HepG2 (cell line): ENCODE data around the gene COMMD7. TPM values are rescaled to one million over a fixed set of nuclear protein-coding genes. Genes with fewer than 3 reads are reported as not detected.

ENCODE experiments used
- HOXA5 ChIP-seq: sonication (generic); formaldehyde crosslinking; IDR thresholded peaks from 2 replicates; pipeline ENCODE4 v1.4.0; 2020; ENCODE audit warnings: missing genetic modification reagents
- MIER2 ChIP-seq: IDR thresholded peaks from 2 replicates; pipeline ENCODE4 v1.6.1; 2016; ENCODE audit warnings: missing biosample characterization, missing genetic modification reagents
- MTERF4 ChIP-seq: sonication (generic); formaldehyde crosslinking; IDR thresholded peaks from 2 replicates; pipeline ENCODE4 v1.8.0; 2023; ENCODE audit warnings: mild to moderate bottlenecking, missing genetic modification reagents
- MTF2 ChIP-seq: sonication (generic); formaldehyde crosslinking; IDR thresholded peaks from 2 replicates; pipeline ENCODE4 v1.5.0; 2020; ENCODE audit warnings: missing genetic modification reagents, borderline replicate concordance
- MYNN ChIP-seq: sonication (generic); formaldehyde crosslinking; IDR thresholded peaks from 2 replicates; pipeline ENCODE4 v1.4.0; 2020; ENCODE audit warnings: mild to moderate bottlenecking, low read depth, missing genetic modification reagents
- PAX8 ChIP-seq: sonication (generic); formaldehyde crosslinking; IDR thresholded peaks from 2 replicates; pipeline ENCODE4 v1.8.0; 2022; ENCODE audit warnings: mild to moderate bottlenecking, missing genetic modification reagents, borderline replicate concordance
- PRPF4 ChIP-seq: fragments of 200-400 bp; formaldehyde crosslinking; IDR thresholded peaks from 2 replicates; pipeline ENCODE4 v1.6.1; 2016; ENCODE audit warnings: low read length, low read depth; ENCODE audit not compliant: poor library complexity, severe bottlenecking
- REPIN1 ChIP-seq: sonication (generic); formaldehyde crosslinking; IDR thresholded peaks from 2 replicates; pipeline ENCODE4 v1.8.0; 2022; ENCODE audit warnings: missing genetic modification reagents, low read depth, mild to moderate bottlenecking, borderline replicate concordance
- SOX6 ChIP-seq, 2 experiments: fragments of 450-650 bp in 1 of 2; sonication (generic) in 1 of 2; formaldehyde crosslinking in 1 of 2; IDR thresholded peaks; 2 replicates each; pipeline versions ENCODE4 v1.4.0 to v1.6.1; 2017 to 2020; ENCODE audit warnings: antibody characterized with exemption in 1 of 2, mild to moderate bottlenecking in 1 of 2, missing genetic modification reagents in 1 of 2
- TCF7 ChIP-seq: sonication (generic); IDR thresholded peaks from 2 replicates; pipeline ENCODE4 v1.6.1; 2016; ENCODE audit warnings: antibody characterized with exemption, low read depth
- TFDP2 ChIP-seq: sonication (generic); formaldehyde crosslinking; IDR thresholded peaks from 2 replicates; pipeline ENCODE4 v1.4.0; 2020; ENCODE audit warnings: missing genetic modification reagents
- ZBTB1 ChIP-seq: sonication (generic); formaldehyde crosslinking; IDR thresholded peaks from 2 replicates; pipeline ENCODE4 v1.4.0; 2020; ENCODE audit warnings: missing genetic modification reagents, borderline replicate concordance
- ZNF124 ChIP-seq: sonication (generic); formaldehyde crosslinking; IDR thresholded peaks from 2 replicates; pipeline ENCODE4 v1.4.0; 2020; ENCODE audit warnings: missing genetic modification reagents
- ZNF335 ChIP-seq: sonication (generic); formaldehyde crosslinking; IDR thresholded peaks from 2 replicates; pipeline ENCODE4 v1.4.0; 2020; ENCODE audit warnings: missing genetic modification reagents
- ZNF503 ChIP-seq: sonication (generic); formaldehyde crosslinking; IDR thresholded peaks from 2 replicates; pipeline ENCODE4 v1.4.0; 2020; ENCODE audit warnings: missing genetic modification reagents
- ZNF678 ChIP-seq: sonication (generic); formaldehyde crosslinking; IDR thresholded peaks from 2 replicates; pipeline ENCODE4 v1.4.0; 2020; ENCODE audit warnings: mild to moderate bottlenecking, missing genetic modification reagents
- ZSCAN22 ChIP-seq: sonication (generic); formaldehyde crosslinking; IDR thresholded peaks from 2 replicates; pipeline ENCODE4 v1.4.0; 2020; ENCODE audit warnings: mild to moderate bottlenecking, missing genetic modification reagents
- polyA plus RNA-seq, 8 experiments: library from polyadenylated mRNA; depleted of rRNA in 3 of 8; stranded (reverse) in 7 of 8; unstranded in 1 of 8; fragments of >200 nt; fragmentation: Illumina TruSeq in 4 of 8; extraction: Trizol in 4 of 8; gene quantifications; 2 replicates each; pipeline versions ENCODE4 v1.2.1 to v1.2.3, GENCODE V29; 2011 to 2016; ENCODE audit warnings: low read depth in 4 of 8, missing spikeins in 1 of 8, mixed read lengths in 1 of 8; ENCODE audit not compliant: insufficient read depth in 1 of 8
- total RNA-seq, 5 experiments: library from RNA; depleted of rRNA; stranded (reverse); fragments of >200 nt; fragmentation: Illumina TruSeq; extraction: Trizol; gene quantifications; 2 replicates each; pipeline ENCODE4 v1.2.3, GENCODE V29; 2016; ENCODE audit warnings: low read depth in 1 of 5
- TF ChIP-seq, protein P1 (sequence below): sonication (generic); formaldehyde crosslinking; IDR thresholded peaks from 2 replicates; pipeline ENCODE4 v1.4.0; 2020; ENCODE audit warnings: missing genetic modification reagents

COMMD7 gene
- total and polyA plus RNA-seq, 2 of the 13 experiments (the other 11 are each of a cell fraction or from before 2014, with no cell fraction given), result 42.1 to 53.3 TPM

DNA sequence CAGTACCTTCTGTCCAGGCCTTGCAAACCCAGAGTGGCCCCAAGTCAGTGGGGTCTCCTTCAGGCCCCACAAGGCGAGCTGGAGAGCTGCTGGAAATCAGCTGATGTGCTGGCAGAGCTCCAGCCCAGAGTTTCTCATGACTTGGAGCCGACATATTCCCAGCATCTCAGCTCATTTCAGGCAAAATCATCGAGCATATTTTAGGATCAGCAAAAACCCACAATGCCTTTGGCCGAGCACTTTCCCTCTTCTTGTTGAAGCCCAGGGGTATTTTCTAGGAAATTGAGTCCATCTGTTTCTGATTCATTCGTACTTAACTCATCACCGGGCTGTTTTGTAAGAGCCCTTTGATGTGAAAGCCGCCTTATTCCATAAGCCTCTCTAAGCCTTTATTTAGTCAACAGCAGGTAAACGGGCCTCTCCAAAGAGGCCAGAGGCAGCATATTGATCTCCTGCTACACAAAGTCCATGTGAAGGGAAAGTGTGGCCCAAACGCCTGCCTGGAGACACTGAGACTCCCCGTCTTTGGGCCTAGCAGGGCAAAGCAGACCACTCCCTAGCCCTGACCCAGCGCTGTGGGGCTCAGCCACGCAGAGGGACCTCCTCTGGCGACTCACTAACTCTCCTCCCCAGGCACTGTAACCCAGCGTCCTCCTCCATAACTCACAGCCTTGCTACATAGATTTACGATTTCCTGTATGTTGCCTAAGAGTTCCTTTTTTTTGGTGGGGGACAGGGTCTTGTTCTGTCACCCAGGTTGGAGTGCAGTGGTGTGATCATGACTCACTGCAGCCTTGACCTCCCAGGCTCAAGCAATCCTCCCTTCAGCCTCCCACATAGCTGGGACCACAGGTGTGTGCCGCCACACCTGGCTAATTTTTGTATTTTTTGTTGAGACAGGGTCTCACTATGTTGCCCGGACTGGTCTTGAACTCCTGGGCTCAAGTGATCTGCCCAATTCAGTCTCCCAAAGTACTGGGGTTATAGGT, 57.4 kb downstream of the COMMD7 start (continued):
- TF ChIP-seq REPIN1 (CRISPR knock-in tag) (peak; percentile 100), ZNF124 (CRISPR knock-in tag) (peak; percentile 95), HOXA5 (CRISPR knock-in tag) (peak; percentile 82), PRPF4 (no peak), MIER2 (CRISPR knock-in tag) (peak; percentile 88), ZBTB1 (no peak), ZNF335 (CRISPR knock-in tag) (peak; percentile 94), PAX8 (CRISPR knock-in tag) (0 out of 2 replicates have a peak, but pooled peaks have one; percentile 13), ZNF503 (CRISPR knock-in tag) (peak; percentile 98), MTF2 (CRISPR knock-in tag) (no peak), MYNN (peak; percentile 25), TFDP2 (CRISPR knock-in tag) (peak; percentile 90), ZSCAN22 (CRISPR knock-in tag) (peak; percentile 78; the same call in 1 of the 2 replicates), SOX6 (IDR thresholded peaks at IDR 0.05) (no peak), SOX6 (CRISPR knock-in tag; IDR thresholded peaks at IDR 0.05) (peak; percentile 96), MTERF4 (0 out of 2 replicates have a peak, but pooled peaks have one; percentile 8), ZNF678 (CRISPR knock-in tag) (0 out of 2 replicates have a peak, but pooled peaks have one; percentile 68), TCF7 (peak; percentile 99)
- TF ChIP-seq, protein P1, sequence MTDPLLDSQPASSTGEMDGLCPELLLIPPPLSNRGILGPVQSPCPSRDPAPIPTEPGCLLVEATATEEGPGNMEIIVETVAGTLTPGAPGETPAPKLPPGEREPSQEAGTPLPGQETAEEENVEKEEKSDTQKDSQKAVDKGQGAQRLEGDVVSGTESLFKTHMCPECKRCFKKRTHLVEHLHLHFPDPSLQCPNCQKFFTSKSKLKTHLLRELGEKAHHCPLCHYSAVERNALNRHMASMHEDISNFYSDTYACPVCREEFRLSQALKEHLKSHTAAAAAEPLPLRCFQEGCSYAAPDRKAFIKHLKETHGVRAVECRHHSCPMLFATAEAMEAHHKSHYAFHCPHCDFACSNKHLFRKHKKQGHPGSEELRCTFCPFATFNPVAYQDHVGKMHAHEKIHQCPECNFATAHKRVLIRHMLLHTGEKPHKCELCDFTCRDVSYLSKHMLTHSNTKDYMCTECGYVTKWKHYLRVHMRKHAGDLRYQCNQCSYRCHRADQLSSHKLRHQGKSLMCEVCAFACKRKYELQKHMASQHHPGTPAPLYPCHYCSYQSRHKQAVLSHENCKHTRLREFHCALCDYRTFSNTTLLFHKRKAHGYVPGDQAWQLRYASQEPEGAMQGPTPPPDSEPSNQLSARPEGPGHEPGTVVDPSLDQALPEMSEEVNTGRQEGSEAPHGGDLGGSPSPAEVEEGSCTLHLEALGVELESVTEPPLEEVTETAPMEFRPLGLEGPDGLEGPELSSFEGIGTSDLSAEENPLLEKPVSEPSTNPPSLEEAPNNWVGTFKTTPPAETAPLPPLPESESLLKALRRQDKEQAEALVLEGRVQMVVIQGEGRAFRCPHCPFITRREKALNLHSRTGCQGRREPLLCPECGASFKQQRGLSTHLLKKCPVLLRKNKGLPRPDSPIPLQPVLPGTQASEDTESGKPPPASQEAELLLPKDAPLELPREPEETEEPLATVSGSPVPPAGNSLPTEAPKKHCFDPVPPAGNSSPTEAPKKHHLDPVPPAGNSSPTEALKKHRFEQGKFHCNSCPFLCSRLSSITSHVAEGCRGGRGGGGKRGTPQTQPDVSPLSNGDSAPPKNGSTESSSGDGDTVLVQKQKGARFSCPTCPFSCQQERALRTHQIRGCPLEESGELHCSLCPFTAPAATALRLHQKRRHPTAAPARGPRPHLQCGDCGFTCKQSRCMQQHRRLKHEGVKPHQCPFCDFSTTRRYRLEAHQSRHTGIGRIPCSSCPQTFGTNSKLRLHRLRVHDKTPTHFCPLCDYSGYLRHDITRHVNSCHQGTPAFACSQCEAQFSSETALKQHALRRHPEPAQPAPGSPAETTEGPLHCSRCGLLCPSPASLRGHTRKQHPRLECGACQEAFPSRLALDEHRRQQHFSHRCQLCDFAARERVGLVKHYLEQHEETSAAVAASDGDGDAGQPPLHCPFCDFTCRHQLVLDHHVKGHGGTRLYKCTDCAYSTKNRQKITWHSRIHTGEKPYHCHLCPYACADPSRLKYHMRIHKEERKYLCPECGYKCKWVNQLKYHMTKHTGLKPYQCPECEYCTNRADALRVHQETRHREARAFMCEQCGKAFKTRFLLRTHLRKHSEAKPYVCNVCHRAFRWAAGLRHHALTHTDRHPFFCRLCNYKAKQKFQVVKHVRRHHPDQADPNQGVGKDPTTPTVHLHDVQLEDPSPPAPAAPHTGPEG, result peak; percentile 83
